GM19238 (cell line): ENCODE measurements around the gene ABHD14A.
"Not testable (repeated sequence)": the region's sequence is repeated elsewhere in the genome, so short reads cannot be mapped to it uniquely, and the experiment has no call there.

Experiments
- DNase-seq: peaks from one replicate; pipeline ENCODE4 v3.0.0; 2011; ENCODE audit warnings: low spot score; ENCODE audit not compliant: insufficient read length

Gene ABHD14A

GRCh38 chr3:51970606-51971300, 4.1 kb upstream of the ABHD14A start:
- DNase-seq, result no peak

GRCh38 chr3:51971350-51971749, 3.5 kb upstream of the ABHD14A start:
- DNase-seq, result no peak

GRCh38 chr3:51974277-51974962, 444 bp upstream of the ABHD14A start:
- no peak for DNase-seq

DNA sequence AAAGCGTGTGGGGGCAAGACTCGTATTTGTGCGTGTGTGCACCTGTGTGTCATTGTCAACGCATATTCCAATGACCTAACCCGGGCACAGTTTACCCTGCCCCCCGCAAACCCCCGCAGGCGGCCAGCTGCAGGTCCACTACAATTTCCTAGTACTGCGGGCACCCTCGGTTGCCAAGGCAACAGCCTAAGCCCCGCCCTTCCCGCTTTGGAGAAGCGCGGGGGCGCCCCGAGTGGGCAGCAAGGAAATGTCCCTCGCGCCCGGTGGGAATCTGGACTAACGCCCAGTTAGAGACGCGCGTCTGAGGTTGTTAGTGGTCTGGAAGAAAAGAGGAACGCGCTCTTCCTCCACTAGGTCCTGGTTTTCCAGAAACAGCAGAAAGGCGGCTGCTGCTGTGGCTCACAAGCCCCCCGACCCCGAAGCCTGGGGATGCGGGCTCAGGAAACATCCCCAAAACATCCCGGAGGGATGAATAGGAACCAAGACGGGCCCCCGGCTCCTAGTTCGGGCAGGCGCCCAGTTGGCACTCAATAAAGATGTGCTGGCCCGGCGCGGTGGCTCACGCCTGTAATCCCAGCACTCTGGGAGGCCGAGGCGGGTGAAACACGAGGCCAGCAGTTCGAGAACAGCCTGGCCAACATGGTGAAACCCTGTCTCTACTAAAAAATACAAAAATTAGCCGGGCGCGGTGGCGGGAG, 1.1 kb downstream of the ABHD14A start:
- no peak for DNase-seq

DNA sequence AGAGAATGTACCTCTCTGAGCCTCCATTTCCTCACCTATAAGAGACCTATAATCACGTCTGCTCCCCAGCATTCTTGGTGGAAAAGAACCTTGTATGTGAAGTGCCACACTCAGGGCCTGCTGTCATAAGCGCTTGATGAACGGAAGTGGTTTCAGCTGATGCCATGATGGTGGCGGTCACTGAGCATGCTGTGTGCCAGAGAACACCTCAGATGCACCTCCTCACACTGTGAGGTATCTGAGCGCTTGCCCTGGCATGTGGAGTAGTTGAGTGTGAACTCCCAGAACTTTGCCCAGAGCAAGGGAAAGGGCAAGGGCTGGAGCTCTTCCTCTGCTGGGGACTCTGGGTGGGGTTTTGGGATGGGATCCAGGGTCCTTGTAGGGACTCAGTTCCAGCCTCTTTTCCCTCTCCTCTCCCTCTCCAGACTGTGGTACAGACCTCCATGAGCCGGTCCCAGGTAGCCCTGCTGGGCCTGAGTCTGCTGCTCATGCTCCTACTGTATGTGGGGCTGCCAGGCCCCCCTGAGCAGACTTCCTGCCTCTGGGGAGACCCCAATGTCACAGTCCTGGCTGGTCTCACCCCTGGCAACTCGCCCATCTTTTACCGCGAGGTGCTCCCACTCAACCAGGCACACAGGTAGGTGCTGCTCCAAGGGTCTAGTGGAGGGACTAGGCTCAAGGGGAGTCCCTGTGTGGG, 2.7 kb downstream of the ABHD14A start:
- no peak for DNase-seq

DNA sequence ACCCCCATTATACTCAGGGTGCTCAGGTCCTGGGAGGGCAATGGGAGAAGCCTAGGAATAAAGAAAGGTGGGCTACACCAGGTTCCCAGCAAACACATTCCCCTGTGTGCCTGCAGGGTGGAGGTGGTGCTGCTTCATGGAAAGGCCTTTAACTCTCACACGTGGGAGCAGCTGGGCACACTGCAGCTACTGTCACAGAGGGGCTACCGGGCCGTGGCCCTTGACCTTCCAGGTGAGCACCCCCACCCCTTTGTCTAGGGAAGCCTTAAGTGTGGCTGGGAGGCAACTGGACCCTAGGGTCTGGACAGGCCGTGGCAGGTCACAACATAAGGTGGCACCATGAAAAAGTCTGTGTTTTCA, 3.3 kb downstream of the ABHD14A start:
- no peak for DNase-seq

DNA sequence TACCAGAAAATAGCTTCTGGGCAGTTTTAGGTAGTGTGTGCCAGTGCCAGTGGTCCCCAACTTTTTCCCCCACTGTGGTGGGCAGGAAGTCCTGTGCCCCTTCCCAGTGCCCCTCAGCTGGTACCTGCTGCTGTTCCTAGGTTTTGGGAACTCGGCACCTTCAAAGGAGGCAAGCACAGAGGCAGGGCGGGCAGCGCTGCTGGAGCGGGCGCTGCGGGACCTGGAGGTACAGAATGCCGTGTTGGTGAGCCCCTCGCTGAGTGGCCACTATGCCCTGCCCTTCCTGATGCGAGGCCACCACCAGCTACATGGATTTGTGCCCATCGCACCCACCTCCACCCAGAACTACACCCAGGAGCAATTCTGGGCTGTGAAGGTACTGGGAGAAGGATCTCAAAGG, 5.4 kb downstream of the ABHD14A start:
- DNase-seq, result no peak

DNA sequence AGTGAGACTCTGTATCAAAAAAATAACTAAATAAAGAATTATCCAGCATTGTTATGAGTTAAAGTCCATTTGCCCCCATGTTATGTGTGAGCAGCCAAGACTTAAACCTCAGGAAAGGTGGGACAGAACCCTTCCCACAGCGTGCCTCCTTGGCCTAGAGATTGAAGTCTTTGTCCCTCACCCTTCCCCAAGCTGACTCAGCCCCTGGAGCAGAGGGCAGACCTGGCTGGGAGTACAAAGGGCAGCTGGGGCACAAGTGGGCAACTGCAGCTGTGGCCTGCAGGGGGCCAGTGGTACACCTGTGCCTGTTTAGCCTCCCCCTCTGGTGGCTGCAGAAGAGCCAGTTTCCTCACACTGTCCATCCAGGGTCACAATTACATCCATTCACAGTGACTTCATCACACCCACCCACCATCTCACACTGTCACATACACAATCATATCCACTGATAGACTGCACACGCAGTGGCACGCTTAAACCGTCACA, 7.5 kb downstream of the ABHD14A start:
- peak; percentile 83 for DNase-seq

DNA sequence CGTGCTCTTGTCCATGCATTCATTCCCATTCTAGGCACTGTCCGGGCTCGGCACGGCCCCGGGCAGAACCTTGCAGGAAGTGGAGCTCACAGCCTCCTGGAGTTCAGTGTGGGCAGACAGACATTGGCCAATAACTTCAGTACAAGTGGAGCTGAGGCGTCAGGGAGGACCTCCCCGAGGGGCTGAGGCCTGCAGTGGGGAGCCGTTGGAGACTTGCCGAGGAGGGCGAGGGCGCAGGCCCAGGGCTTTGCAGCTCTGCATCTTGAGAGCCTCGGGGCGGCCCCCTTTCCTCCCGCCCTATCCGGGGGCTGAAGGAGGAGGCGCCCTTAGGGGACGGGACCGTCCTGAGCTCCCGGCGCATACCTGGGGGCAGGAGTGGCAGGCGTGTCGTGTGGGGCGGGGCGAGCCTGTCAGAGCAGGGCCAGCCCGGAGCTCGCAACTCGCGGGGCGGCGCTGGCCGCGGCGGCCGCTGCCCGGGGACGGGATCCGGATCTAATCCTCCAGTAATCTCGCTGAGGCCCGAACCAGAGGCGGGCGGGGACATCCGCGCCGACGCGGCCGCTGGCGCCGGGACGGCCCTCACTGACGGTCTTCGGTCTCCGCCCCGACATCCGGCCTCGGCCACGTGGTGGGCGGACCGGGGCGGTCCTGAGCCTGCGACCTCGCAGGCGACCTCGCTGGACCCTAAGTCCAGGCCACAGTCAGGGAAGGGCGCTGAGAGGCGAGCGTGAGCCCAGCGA, 8.1 kb downstream of the ABHD14A start, which contains the start of gene ACY1:
TSS of gene ACY1 (plus strand) at position 698 of the 740 bp plus-strand sequence. CDS start 530 bp downstream, outside the sequence.
- peak; percentile 95 for DNase-seq

DNA sequence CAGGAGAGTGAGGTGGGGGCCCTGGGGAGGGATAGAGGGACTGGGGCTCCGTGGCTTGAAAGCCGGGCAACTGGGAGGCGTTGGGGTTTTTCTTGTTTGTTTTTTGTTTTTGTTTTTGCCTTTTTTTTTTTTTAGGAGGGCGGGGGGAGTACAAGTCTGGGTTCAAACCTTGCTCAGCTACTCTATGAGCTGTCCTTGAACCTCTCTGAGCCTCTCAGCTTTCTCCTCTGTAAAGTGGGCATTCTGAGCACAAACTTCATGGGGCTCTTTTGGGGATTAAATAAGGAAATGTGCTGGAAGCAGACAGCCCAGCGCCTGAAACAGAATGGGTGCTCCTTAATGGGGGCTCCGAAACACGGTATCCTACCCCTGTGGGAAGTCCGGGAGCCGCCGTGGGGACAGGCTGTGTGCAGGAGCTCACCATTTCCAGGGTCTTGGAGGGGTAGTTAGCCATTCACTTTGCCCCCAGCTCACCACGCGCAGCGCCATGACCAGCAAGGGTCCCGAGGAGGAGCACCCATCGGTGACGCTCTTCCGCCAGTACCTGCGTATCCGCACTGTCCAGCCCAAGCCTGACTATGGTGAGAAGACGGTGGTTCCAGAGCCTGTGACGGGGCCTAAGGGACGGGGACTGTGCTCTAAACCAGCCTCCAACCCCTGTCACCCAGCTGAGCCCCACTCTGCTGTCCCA, 8.9 kb downstream of the ABHD14A start:
- no peak for DNase-seq

DNA sequence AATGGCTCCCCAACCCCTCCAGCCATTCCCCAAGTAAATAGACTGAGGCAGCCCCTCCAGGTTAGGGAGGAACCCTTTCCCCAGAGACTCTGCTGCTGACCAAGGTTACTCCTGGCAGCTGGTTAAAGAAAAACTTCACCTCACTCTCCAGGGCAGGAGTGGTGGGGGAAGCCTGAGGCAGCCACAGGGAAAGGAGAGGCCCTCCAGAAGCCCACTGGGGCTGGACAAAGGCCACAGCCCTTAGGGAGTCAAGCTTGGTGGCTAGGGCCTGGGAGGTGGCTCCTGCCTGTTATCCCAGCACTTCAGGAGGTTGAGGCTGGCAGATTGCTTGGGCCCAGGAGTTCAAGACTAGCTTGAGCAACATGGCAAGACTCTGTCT, 9.4 kb downstream of the ABHD14A start:
- no peak for DNase-seq

- DNase-seq, result no peak
These were observed 10.2 kb downstream of the ABHD14A start for GRCh38 chr3:51985063-51985462.

- no peak for DNase-seq
These were observed 11.4 kb downstream of the ABHD14A start for GRCh38 chr3:51986010-51986947.

DNA sequence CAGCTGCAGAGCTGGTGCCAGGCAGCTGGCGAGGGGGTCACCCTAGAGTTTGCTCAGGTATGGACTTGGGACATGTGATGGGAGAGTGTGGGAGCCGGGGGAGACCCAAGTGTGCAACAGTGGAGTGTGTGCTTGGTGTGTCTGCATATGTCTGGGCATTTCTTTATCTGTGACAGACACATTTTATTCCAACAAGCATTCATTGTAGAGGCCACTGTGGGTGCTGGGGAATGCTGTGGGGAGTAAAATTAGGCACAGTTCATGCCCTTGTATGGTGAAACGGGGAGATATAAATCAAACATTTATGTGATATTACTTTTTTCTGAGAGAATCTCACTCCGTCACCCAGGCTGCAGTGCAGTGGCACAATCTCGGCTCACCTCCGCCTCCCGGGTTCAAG, 12.7 kb downstream of the ABHD14A start:
- no peak for DNase-seq

DNA sequence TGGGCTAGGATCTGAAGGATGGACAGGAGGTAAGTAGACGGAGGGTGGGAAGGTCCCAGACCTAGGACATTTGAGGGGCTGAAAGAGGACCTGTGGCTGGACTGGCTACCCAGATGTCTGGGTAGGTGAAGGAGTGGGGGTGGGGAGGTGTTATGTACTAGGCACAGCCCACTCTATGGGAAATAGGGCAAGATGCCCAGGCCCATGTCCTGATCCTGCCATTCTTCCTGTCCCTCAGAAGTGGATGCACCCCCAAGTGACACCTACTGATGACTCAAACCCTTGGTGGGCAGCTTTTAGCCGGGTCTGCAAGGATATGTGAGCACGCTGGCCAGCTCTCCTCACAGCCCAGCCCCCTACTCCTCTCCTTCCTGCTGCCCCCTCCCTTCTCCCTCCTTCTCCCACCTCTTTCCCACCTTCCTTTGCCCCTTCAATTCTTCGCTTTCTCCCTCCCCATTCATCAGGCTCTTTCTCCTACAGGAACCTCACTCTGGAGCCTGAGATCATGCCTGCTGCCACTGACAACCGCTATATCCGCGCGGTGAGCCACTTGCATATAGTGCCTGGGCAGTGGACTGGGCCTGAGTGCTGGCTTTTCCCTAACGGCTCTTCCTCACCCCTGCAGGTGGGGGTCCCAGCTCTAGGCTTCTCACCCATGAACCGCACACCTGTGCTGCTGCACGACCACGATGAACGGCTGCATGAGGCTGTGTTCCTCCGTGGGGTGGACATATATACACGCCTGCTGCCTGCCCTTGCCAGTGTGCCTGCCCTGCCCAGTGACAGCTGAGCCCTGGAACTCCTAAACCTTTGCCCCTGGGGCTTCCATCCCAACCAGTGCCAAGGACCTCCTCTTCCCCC, 13.7 kb downstream of the ABHD14A start:
- DNase-seq, result no peak

GRCh38 chr3:51990501-51990971, 15.7 kb downstream of the ABHD14A start:
- DNase-seq, result not testable (repeated sequence)

DNA sequence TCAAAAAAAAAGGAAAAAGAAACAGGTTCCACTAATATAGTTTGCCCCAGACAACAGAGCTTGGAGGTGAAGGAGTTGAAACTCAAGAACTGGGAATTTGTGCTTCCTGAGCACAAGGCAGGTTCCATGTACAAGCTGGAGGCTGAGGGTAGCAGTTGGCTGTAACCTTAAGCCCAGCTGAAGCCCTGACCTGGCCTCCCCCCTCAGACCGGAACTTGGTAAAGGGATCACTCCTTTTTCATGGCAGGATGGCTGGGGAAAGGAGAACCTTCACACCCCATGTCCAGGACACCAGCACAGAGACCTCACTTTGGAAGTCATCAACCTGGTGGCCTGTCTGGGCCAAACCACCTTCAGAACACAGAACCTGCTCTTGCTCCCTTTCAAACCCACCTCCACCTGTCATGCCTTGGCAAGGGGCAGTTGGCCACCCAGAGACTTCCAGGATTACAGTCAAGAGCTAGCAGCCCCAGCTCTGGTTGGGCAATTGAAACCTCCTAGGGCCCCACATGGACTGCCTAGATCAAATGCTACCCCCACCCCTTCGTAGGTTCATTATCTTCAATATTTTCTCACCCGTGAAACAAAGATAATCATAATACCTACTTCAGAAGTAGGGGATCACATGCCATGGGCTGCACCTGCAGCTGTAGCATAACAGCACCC, 17.3 kb downstream of the ABHD14A start:
- no peak for DNase-seq

DNA sequence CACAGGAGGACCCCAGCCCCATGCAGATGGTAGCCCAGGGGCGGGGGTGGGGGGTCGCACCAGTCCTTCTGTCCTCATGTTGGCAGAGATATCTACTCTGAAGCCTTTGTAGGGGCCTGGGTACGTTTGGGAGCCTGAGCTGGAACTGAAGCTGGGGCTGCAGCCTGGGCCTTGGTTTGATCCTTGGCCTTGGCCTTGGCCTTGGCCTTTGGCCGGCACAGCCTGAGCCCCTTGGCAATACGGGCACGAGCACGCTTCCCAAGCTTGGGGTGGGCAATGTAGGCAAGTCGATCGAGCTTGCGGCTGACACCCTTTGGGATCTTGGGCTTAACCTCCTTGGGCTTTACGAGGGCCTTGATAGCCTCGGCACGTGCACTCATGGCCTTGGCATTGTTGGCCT, 18.8 kb downstream of the ABHD14A start:
- DNase-seq, result not testable (repeated sequence)
